ENCODE results near the gene AGT.
"Not testable (repeated sequence)": the region's sequence is repeated elsewhere in the genome, so short reads cannot be mapped to it uniquely, and the experiment has no call there.

The AGT gene

DNA sequence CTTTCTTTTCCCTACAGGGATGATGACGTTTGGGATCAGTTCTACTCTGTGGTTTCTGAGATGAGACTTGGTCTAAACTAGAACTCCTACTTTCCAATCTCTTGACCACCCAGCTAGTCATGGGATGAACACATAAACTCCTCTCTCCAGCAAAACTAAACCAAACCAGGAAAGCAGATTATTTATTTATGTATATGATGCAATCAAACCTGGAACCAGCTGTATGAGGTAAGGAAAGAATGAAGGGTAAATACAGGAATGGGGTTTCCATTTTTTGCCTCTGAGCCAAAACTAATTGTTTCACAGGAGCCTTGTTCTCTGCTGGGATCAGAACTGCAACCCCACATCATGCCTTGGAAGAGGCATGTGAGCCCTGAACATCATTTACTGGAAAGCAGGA, 3.3 kb upstream of the AGT start:
- TF ChIP-seq, protein P1, sequence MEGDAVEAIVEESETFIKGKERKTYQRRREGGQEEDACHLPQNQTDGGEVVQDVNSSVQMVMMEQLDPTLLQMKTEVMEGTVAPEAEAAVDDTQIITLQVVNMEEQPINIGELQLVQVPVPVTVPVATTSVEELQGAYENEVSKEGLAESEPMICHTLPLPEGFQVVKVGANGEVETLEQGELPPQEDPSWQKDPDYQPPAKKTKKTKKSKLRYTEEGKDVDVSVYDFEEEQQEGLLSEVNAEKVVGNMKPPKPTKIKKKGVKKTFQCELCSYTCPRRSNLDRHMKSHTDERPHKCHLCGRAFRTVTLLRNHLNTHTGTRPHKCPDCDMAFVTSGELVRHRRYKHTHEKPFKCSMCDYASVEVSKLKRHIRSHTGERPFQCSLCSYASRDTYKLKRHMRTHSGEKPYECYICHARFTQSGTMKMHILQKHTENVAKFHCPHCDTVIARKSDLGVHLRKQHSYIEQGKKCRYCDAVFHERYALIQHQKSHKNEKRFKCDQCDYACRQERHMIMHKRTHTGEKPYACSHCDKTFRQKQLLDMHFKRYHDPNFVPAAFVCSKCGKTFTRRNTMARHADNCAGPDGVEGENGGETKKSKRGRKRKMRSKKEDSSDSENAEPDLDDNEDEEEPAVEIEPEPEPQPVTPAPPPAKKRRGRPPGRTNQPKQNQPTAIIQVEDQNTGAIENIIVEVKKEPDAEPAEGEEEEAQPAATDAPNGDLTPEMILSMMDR (IDR thresholded peaks at IDR 0.05; ENCODE audit: insufficient read depth, low read length), result no peak
- TF ChIP-seq SPI1 (IDR thresholded peaks at IDR 0.05; ENCODE audit: borderline replicate concordance, low read depth), result no peak
- TF ChIP-seq GABPA (IDR thresholded peaks at IDR 0.05; ENCODE audit: low read depth), result no peak
- TF ChIP-seq, protein P2, sequence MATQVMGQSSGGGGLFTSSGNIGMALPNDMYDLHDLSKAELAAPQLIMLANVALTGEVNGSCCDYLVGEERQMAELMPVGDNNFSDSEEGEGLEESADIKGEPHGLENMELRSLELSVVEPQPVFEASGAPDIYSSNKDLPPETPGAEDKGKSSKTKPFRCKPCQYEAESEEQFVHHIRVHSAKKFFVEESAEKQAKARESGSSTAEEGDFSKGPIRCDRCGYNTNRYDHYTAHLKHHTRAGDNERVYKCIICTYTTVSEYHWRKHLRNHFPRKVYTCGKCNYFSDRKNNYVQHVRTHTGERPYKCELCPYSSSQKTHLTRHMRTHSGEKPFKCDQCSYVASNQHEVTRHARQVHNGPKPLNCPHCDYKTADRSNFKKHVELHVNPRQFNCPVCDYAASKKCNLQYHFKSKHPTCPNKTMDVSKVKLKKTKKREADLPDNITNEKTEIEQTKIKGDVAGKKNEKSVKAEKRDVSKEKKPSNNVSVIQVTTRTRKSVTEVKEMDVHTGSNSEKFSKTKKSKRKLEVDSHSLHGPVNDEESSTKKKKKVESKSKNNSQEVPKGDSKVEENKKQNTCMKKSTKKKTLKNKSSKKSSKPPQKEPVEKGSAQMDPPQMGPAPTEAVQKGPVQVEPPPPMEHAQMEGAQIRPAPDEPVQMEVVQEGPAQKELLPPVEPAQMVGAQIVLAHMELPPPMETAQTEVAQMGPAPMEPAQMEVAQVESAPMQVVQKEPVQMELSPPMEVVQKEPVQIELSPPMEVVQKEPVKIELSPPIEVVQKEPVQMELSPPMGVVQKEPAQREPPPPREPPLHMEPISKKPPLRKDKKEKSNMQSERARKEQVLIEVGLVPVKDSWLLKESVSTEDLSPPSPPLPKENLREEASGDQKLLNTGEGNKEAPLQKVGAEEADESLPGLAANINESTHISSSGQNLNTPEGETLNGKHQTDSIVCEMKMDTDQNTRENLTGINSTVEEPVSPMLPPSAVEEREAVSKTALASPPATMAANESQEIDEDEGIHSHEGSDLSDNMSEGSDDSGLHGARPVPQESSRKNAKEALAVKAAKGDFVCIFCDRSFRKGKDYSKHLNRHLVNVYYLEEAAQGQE (IDR thresholded peaks at IDR 0.05; ENCODE audit: insufficient replicate concordance, low read depth), result no peak
- TF ChIP-seq POLR2AphosphoS5 (IDR thresholded peaks at IDR 0.05; ENCODE audit: low read depth), result no peak
- H3K27me3 ChIP-seq (ENCODE audit: insufficient read depth, poor library complexity, severe bottlenecking), result no peaks in the 10 kb centered on the region
- DNase-seq (ENCODE audit: low read depth in 1 of 2, low spot score in 1 of 2), result no peak
- no peak overlapping the region for H3K4me3 ChIP-seq (replicated peaks; ENCODE audit: insufficient read depth, low read length)
- no peak overlapping the region for H3K27ac ChIP-seq (replicated peaks)

DNA sequence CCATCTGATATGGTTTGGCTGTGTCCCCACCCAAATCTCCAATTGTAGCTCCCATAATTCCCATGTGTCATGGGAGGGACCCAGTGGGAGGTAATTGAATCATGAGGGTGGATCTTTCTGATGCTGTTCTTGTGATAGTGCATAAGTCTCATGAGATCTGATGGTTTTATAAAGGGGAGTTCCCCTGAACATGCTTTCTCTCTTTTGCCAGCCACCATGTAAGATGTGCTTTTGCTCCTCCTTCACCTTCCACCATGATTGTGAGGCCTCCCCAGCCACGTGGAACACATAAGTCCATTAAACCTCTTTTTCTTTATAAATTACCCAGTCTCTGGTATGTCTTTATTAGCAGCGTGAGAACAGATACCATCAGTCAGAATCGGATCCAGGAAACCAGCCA, 2.5 kb upstream of the AGT start:
- H3K27ac ChIP-seq (replicated peaks); H3K4me3 ChIP-seq (replicated peaks; ENCODE audit: insufficient read depth, low read length); H3K27me3 ChIP-seq (ENCODE audit: insufficient read depth, poor library complexity, severe bottlenecking); DNase-seq (ENCODE audit: low read depth in 1 of 2, low spot score in 1 of 2): not testable (repeated sequence)

DNA sequence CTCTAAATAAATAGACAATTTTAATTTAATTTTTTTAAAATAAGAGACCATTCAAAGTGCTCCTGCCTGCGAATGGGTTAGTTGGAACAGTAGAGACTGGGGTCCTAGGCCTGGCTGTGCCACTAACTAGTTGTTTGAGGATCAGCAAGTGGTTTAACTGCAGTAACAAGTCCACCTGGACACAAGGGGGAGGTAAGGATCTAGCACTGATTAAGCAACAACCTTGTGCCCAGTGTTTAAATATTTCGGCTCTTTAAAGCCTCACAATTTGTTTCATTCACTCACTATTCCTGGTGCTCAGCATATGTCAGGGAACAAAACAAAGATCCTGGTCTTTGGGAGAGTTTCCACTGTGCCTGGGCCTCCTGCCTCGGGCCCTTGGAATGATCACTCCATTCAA, 1.6 kb upstream of the AGT start:
- no peak for DNase-seq (ENCODE audit: low read depth in 1 of 2, low spot score in 1 of 2)
- no peak for TF ChIP-seq GABPA (IDR thresholded peaks at IDR 0.05; ENCODE audit: low read depth)

DNA sequence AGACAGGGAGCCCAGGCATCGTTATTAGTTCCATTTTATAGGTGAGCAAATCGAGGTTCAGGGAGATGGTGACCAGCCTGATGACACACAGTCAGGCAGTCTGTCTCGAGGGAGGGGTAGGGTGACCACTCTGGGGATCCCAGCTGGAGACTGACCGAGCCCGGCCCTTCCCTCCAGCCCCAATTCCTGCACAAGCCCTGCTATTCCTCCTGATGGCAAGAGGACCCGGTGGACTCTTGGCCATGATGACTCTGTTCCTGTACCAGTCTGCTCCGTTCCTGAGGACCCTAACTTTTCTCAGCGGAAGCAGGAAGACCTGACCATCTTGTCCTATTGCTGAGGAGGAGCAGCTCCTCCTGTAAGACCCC, 391 bp downstream of the AGT start:
- no peak overlapping the region for H3K4me3 ChIP-seq (replicated peaks; ENCODE audit: insufficient read depth, low read length)
- no peak for DNase-seq (ENCODE audit: low read depth in 1 of 2, low spot score in 1 of 2)
- no peaks in the 10 kb centered on the region for H3K27me3 ChIP-seq (ENCODE audit: insufficient read depth, poor library complexity, severe bottlenecking)
- TF ChIP-seq POLR2AphosphoS5 (IDR thresholded peaks at IDR 0.05; ENCODE audit: low read depth) (no peak), SPI1 (IDR thresholded peaks at IDR 0.05; ENCODE audit: borderline replicate concordance, low read depth) (no peak), GABPA (IDR thresholded peaks at IDR 0.05; ENCODE audit: low read depth) (no peak)
- TF ChIP-seq, protein P1 (IDR thresholded peaks at IDR 0.05; ENCODE audit: insufficient read depth, low read length), result no peak
- TF ChIP-seq, protein P2 (IDR thresholded peaks at IDR 0.05; ENCODE audit: insufficient replicate concordance, low read depth), result no peak
- no peak overlapping the region for H3K27ac ChIP-seq (replicated peaks)

More for the DNA sequence above, 1.6 kb upstream of the AGT start:
- no peak overlapping the region for H3K27ac ChIP-seq (replicated peaks)
- no peaks in the 10 kb centered on the region for H3K27me3 ChIP-seq (ENCODE audit: insufficient read depth, poor library complexity, severe bottlenecking)
- H3K4me3 ChIP-seq (replicated peaks; ENCODE audit: insufficient read depth, low read length), result no peak overlapping the region

DNA sequence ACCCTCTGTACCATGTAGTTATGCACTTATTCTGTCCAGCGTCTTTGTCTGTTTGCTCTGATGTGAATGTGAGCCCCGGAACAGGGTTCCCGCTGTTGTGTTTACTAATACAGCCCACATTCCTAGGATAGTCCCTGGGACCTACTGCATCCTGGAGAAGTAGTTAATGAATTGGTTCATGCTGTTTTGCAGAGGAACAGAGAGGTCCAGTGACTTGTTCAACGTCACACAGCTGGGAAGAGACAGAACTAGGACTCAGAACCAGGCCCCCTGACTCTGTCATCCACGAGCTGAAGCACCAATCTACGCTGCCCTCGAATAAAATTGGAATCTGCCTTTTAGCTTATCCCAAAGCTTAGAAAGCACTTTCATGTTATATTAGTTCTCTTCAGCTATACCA, 784 bp downstream of the AGT start:
- DNase-seq (ENCODE audit: low read depth in 1 of 2, low spot score in 1 of 2), result no peak
- no peak for TF ChIP-seq GABPA (IDR thresholded peaks at IDR 0.05; ENCODE audit: low read depth)
- Histone ChIP-seq H3K27me3 (ENCODE audit: insufficient read depth, poor library complexity, severe bottlenecking) (no peaks in the 10 kb centered on the region), H3K27ac (replicated peaks) (no peak overlapping the region), H3K4me3 (replicated peaks; ENCODE audit: insufficient read depth, low read length) (no peak overlapping the region)

All from HL-60 (cell line).